Inflammatory macrophage (primary cell): ENCODE data around the gene PSD2.

Experiments used
- DNase-seq, 2 donors: peaks; one replicate each; pipeline ENCODE4 v3.0.0-alpha.2; 2020 to 2022

The PSD2 gene

DNA sequence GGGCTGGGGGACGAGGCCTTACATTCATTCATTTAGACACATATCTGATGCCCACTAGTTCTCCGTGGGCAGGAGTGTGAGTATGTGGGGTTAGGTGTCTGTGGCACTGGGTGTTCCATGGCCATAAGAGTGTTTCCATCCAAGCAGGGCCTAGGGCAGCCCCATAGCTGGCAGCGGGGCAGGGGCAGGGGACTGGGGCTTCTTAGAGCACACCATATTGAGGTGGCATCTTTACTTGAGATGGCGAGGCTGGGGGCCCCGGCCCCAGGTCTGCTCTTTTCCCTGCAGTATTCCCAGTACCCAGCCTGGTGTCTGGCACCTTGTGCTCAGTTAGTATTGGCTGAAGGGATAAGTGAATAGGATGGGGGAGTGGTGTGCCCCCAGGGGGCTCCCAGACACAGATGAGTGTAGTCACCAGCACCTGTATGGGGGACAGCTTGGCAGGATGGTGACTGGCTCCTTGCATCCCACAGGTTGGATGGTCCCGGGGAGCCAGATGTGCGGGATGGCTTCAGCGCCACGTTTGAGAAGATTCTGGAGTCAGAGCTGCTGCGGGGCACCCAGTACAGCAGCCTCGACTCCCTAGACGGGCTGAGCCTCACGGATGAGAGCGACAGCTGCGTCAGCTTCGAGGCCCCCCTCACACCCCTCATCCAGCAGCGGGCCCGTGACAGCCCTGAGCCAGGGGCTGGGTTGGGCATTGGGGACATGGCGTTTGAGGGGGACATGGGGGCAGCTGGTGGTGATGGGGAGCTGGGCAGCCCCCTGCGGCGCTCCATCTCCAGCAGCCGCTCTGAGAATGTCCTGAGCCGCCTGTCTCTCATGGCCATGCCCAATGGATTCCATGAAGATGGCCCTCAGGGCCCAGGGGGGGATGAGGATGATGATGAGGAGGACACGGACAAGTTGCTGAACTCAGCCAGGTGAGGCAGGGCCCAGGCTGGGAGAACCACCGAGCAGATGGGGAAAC, 17.5 kb downstream of the PSD2 start:
- no peak for DNase-seq

DNA sequence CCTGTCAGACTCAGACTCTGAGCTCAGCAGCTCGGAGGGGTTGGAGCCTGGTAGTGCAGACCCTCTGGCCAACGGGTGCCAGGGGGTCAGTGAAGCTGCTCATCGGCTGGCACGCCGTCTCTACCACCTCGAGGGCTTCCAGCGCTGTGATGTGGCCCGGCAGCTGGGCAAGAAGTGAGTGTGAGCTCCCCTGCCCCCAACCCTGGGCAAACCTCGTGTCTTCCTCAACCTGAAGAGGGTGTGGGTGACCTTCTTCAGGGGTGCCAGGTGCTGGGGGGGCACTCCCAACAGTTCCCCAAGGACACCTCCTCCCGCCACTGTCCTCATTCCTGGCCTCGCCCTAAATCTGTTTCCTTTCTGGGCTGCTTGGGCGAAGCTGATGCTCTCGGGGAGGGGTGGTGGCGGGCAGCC, 18.6 kb downstream of the PSD2 start:
- no peak for DNase-seq

DNA sequence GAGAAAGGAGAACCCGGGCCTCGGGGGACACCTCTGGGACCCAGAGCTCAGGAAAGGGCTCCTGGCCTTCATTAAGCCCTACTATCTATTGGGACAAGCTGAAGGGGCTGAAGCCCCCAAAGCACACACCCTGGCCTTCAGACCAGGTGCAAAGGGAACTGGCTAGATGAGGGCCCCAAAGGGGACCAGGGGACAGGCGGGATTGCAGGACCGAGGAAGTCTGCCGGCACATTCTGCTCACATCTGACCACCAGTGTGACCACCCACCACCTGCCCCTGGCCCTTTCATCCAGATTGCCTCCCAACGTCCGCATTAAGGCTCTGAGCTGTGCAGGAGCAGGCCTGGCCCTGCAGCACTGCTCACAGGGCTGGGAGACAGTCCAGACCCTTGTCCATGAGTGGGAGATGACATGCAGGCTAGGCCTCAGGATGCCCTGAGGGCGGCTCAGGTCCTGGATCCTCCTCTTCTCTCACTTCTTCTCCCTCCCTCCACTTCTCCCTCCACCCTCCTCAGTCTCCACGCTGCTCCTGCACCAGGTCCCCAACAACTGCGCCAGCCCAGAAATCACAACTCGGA, 19.2 kb downstream of the PSD2 start:
- no peak for DNase-seq

DNA sequence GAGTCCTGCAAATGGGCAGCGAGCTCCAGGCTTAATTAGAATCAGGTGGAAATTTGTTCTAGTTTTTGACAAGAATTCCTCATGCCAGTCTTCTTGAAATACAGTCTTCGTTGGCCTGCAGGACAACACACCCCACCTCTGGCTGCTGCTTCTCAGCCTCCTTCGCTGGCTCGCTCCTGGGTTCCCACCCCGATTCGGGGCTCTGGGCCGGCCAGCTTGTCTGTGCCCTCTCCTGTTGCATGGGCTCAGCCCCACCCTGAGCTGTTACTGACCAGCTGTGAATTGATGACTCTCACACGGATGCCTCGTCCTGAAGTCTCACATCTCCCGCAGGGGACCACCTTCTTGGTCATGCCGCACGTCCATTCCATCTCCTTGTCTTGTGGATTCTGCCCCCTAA, 21.0 kb downstream of the PSD2 start:
- no peak for DNase-seq

DNA sequence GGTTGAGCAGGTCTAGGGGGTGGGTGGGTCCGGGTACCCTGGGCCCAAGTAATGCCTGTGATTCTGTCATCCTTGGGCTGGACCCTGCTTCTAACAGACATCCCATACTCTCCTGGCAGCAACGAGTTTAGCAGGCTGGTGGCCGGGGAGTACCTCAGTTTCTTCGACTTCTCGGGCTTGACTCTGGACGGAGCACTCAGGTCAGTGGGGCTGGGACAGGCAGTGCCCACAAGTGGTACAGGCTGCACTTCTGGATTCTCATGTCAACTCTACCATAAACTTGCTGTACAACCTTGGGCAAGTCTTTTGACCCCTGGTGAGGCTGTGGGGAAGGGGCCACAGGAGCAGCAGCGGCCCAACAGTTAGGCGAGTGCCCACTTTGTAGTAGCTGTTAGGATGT, 21.8 kb downstream of the PSD2 start:
- DNase-seq: no peak

DNA sequence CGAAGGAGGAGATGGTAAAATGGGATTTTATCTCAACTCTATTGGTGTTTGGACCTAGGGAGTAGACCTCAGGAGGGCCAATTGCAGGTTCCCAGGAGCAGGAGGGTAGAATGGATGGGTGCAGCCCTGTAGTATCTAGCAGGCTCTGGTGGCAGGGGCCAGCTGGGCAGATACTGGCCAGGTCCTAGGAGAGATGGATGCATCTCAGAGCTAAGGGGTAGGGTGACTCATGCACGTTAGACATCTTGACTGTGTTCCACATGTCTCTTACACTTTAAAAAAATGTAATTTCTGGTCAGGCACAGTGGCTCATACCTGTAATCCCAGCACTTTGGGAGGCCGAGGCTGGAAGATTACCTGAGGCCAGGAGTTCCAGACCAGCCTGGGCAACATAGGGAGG, 22.4 kb downstream of the PSD2 start:
- no peak for DNase-seq

DNA sequence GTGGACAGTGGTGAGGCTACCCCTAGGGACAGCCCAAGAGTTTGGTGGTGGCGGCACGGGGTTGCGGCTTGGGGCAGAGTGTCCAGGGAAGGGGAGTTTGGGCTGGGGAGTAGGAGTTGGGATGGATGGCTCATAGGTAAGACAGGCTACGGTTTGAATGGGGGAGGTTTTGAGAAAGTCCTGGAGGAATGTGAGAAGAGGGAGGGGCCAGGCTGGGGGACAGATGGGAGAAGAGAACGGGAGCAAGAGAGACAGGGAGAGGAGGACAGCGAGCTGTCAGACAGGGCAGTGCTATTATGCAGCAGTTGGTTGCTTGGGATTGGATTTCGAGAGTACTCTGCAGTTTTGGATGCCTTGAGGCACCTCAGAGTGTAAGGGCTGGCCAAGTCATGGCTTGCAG, 24.5 kb downstream of the PSD2 start:
- no peak for DNase-seq

DNA sequence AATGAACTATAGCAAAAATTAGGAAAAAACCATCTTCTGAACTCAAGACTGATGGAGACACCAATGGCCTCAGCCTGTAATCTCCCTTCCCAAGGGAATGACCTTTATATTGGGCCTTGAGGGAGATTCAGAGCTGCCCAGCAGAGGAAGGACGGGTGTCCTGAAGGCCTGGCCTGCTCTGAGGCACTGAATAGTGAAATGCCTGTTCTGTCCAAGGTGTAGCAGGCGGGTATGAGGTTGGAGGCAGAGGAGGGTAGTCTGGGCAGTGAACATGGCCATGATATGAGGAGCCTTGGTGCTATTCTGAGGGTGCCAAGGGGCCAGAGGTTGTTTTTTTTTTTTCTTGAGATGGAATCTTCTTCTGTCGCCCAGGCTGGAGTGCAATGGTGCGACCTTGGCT, 25.0 kb downstream of the PSD2 start:
- no peak for DNase-seq

DNA sequence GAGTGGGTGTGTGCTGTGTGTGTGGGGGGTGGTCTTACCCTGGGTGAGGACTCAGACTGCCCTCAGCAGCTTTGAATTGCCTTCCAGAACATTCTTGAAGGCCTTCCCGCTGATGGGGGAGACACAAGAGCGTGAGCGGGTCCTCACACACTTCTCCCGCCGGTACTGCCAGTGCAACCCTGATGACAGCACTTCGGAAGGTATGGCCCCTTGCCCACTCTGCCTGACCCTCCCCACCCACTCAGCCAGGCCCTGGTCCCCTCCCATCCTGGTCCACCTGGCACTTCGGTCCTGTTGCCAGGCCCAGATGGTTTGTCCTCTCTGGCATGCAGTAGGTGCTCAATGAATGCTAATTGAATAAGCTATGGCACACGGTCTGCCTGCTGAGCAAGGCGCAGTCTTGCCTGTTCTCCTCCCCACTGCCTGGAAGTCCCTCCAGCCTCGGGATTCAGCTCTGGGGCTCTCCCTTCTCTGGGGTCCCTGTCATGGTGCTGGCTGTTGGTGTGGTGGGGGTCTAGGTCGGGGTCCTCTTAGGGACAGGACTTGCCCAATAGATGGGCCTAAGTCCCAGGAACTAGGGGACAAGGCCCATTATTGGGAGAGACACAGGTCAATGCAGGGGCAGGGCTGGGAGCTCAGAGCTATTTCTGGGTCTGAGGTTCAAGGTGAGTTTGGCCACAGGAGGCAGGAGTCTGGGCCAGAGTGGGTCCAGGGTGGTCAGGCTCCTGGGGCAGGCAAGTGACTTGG, 26.4 kb downstream of the PSD2 start:
- DNase-seq: no peak

DNA sequence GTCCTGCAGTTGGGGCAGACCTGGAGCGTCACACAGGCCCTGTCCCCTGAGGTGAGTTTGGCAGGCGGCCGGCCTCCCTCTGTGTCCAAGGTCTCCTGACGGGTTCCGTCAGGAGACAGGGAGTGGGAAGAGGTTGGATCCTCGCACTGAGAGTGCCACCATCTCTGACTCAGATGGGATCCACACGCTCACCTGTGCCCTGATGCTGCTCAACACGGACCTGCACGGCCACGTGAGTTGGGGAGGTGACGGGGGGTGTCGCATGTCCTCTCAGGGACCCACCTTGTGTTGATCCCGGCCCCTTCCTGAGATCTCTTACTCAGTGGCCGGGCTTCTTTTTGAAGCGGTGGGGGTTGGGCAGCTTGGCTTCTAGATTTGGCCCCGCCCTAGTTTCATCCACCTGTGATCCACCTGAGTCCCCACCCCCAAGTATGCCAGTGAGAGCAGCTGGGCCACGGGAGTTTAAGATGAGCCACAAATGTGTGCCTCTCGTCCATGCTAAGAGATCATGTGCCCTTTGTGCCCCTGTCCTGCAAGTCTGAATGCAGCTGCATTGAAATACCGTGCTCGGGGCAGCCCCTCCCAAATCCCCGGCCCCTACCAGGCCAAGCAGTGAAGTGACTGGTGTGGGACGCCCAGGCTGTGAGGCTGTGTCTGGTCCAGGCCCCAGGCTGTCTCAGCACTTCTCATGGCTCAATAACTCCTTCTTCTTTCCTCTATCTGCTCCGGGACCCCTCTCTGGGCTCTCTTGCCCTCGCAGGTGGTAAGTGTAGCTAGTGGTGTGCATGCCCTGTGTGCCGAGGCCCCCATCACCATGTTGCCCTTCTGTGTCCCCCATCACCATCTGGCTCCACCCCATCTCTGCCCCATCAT, 27.2 kb downstream of the PSD2 start:
- no peak for DNase-seq

DNA sequence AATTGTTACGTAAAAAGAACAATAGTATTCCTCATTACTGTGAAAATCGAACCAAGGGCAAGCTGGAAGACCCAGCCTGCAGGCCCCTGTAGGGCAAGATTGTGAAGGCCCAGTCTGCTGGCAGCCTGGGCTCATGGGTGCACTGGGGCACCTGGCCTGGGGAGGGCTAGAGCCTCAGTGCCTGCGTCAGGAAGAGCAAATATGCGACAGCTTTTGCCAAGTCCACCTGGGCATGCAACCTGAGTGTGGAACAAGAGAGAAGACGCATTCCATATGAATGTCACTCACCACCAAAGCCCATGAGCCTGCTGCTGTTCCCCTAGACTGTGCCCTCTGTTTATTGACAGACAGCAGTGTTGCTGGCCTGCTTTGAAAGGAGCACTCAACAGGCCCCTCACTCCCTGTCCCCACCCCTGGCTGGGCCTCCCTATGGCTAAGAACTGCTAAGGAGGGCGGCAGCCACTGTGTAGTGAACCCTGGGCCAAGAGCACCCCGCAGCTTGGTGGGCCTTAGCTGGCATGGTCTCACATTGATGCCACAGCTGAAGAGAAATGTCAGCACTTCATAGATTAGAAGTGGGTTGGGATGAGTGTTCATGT, 28.2 kb downstream of the PSD2 start:
- DNase-seq: no peak

DNA sequence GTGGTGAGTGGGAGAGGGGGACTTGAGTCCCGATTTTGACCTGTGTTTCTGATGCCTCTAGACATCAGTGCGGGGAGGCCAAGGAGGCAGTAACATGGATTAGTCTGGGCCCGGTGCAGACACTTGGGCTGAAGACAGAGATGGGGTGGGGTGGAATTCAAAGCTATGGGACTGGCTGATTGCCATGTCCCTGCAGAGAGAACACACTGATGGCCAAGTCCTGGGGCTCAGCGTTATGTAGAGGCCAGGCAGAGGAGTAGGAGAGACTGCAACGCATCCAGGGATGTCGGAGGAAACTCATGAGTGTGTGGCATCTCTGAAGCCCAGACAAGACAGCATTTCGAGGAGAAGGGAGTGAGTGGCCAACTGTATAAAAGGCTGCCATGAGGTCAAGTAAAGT, 30.1 kb downstream of the PSD2 start:
- no peak for DNase-seq

DNA sequence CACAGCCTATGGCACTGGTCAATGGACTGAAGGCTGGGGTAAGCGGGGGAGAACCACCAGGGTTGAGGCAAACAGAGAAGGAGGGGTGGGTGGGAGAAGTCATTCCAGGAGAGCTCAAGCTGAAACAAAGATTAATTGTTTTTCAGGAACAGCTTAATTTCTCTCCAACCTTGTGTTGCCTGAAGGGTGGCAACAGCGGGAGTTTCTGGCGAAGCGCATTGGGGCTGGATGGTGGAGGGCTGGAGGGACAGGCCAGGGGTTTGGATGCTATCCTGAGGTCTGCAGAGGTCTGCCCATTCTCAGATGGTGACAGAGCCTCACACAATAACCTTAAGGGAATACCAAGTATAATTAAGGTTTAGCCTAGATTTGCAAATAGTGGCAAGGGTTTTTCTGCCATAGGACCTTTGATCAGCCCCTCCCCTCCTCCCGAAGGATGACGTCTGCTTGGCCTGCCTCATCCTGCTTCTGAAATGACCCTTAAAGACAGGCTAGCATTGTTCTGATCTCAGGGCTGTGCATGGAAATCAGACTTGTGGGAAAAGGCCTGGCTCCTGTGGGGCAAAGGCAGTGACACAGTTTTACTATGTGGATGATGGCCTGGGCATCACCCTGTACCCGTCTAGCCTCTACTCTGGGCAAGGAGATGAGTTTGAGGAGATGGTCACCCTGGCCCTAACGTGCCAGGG, 32.7 kb downstream of the PSD2 start:
- no peak for DNase-seq

DNA sequence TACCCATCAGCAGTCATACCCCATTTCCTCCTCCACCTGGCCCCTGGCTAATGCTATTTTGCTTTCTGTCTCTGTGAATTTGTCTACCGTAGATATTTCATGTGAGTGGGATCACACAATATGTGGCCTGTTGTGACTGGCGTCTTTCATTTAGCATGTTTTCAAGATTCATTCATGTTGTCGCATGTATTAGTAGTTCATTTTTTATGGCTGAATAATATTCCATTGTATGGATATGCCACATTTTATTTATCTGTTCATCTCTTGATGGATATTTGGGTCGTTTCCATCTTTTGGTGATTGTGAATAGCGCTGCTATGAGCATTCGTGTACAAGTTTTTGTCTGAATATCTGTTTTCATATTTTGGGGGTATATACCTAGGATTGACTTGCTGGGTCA, 33.9 kb downstream of the PSD2 start:
- no peak for DNase-seq

DNA sequence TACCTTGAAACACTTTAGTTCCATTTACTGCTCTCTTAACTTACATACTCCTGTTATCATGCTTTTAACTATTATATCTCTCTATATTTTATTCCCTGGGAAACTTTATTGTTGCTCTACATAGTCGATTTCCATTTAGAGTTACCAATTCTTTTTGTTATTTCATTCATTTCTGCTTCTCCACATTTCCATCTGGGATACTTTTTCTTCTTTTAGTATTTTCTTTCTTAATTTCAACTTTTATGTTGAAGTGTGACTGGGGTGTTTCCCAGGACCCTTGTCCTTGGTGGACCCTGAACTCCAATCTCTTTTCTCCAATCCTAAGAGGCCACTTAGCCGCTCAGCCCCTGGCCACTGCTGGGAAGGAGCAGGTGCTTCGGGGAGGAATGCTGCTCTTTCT, 36.0 kb downstream of the PSD2 start:
- DNase-seq: no peak

DNA sequence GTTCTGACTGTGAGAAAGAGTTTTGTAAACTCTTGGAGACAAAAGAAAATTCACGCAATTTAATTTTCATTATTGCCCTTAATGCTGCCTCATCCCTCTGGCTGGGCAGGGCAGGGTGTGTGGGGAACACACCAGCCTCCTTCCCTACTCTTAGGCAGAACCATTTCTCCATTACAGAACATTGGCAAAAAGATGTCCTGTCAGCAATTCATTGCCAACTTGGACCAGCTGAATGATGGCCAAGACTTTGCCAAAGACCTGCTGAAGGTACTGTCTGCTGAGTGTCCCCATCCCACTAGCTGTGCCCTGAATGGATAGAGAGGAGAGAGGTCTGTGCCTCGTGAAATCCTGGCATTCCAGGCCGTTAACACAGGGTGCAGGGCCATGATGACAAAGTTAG, 37.9 kb downstream of the PSD2 start:
- DNase-seq: no peak

DNA sequence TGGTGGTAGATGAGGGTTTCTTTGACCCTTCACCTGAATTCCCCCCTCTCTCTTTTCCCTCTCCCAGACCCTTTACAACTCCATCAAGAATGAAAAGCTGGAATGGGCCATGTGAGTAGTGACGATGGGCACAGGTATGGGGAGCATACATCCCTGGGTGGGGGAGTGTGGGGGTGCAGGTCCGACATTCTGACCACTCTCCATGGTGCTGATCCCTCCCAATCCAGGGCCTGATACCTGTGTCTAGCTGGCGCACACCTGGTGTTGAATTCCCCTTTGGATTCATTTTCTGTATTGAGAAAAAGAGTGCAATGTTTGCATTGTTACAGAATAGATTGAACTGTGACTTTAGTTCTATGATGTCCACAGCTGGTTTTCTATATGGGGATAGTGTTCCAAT, 40.0 kb downstream of the PSD2 start:
- DNase-seq: no peak

DNA sequence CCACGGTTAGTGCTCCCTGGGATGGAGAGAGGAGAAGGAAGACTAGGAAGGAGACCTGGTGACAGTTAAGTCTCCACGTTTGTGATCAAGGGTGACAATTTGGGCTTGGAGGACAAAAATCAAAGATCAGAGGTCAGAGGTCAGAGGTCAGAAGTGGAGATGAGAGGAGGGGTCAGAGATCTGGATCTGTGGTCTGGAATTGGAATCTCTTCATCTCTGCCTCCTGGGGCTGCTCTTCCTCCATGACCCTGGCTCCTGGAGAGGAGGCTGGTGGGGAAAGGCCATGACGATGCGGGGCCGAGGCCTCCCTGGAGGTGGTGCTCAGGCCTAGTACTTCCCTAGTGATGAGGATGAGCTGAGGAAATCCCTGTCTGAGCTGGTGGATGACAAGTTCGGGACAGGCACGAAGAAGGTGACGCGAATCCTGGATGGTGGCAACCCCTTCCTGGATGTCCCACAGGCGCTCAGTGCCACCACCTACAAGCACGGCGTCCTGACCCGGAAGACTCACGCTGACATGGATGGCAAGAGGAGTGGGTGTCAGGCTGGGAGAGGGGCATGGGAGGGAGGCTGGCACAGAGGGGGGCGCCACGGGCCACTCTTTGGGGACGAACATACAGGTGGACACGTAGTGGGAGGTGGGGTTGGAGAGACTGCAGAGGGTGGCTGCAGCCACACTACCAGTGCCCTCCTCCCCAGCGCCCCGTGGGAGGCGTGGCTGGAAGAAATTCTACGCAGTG, 41.0 kb downstream of the PSD2 start:
- no peak for DNase-seq

DNA sequence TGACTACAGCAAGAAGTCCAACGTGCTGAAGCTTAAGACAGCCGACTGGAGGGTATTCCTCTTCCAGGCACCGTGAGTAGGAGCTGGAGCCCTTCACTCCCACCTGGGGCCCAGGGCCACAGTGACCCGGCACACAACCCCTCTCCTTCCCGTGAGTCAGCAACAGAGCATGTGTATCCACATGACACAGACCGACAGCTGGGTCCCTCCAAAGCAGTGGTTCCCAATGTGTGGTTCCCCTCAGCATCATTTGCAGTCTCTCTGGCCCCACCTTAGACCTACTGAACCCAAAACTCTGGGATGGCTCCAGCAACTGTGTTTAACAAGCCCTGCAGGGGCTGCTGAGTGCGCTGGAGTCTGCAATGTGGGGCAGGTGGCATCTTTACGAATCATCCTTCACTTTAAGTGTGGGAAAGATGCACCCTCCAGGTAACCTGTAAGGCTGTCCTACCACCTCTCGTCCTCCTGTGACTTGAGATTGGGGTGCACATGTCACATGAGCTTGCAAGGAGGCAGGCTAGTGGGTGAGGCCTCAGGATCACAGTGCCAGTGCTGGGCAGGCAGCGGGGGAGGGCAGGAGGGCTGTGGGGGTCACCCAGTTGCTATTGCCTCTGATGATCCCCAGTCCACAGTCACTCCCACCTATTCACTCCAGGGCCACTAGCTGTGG, 42.2 kb downstream of the PSD2 start:
- no peak for DNase-seq
